Naive thymus-derived CD8-positive, alpha-beta T cell (primary cell): Measurements from ENCODE around the gene EFEMP1. TPM values are rescaled to one million over a fixed set of nuclear protein-coding genes. Genes with fewer than 3 reads are reported as not detected.

Source experiments
- ATAC-seq, 2 donors: fragments of 150-1000 bp; cut with Tn5 transposase in 1 of 2; sonication (Bioruptor Pico), chemical (Tn5 transposase) in 1 of 2; 1 replicate in 1 of 2; 2 replicates in 1 of 2; pipeline ENCODE4 v1.10.0; 2021; ENCODE audit warnings: mild to moderate bottlenecking in 2 of 2, moderate library complexity in 2 of 2
- POLR2A ChIA-PET: fragments of 350-600 bp; sonication (Branson Sonifier 250); formaldehyde crosslinking; loops from one replicate; lab custom pipeline; 2021; ENCODE audit warnings: antibody characterized with exemption; lab: Charles Lee
- DNase-seq, 10 donors: peaks; one replicate each; pipeline versions ENCODE4 v3.0.0 to v3.0.0-alpha.2; 2020 to 2022
- H3K27ac Mint-ChIP-seq, 10 donors: one replicate each; pipeline ENCODE4 v1.8.0; 2020 to 2022; ENCODE audit warnings: mild to moderate bottlenecking in 10 of 10, mixed read lengths in 10 of 10, moderate library complexity in 4 of 10, inconsistent platforms in 1 of 10
- H3K27me3 Mint-ChIP-seq, 5 donors: one replicate each; pipeline ENCODE4 v1.8.0; 2021 to 2022; ENCODE audit warnings: mixed read lengths in 5 of 5
- H3K36me3 Mint-ChIP-seq, 3 donors: one replicate each; pipeline ENCODE4 v1.8.0; 2020 to 2022; ENCODE audit warnings: mixed read lengths in 3 of 3, mild to moderate bottlenecking in 2 of 3, inconsistent platforms in 1 of 3
- H3K4me1 Mint-ChIP-seq, 4 donors: one replicate each; pipeline ENCODE4 v1.8.0; 2021 to 2022; ENCODE audit warnings: mixed read lengths in 4 of 4
- H3K4me3 Mint-ChIP-seq, 10 donors: one replicate each; pipeline ENCODE4 v1.8.0; 2020 to 2022; ENCODE audit warnings: mild to moderate bottlenecking in 10 of 10, mixed read lengths in 10 of 10, moderate library complexity in 6 of 10, inconsistent platforms in 1 of 10
- H3K9me3 Mint-ChIP-seq, 9 donors: one replicate each; pipeline ENCODE4 v1.8.0; 2020 to 2022; ENCODE audit warnings: mixed read lengths in 9 of 9, mild to moderate bottlenecking in 3 of 9, inconsistent platforms in 1 of 9, moderate library complexity in 1 of 9
- polyA plus RNA-seq, 3 donors: library from polyadenylated mRNA; unstranded; fragments of 300-500 nt; fragmentation: Illumina TruSeq; gene quantifications; one replicate each; pipeline ENCODE4 v1.2.3, GENCODE V29; 2021
- total RNA-seq, 8 experiments: library from RNA in 2 of 8; stranded (reverse) in 2 of 8; gene quantifications; one replicate each; pipeline ENCODE4 v1.2.3 and lab custom pipeline; 2021 to 2026

The EFEMP1 gene
- total and polyA plus RNA-seq, 5 experiments from 2014 or later: not detected

- Mint-ChIP-seq H3K9me3 (peaks cover 0 to 10% (median 0%) of the 10 kb centered on the region in 9 donors), H3K27ac (no peak overlapping the region), H3K4me1 (no peaks in the 10 kb centered on the region), H3K27me3 (peaks cover 2 to 24% (median 12%) of the 10 kb centered on the region in 5 donors), H3K4me3 (no peak overlapping the region), H3K36me3 (no peaks in the 10 kb centered on the region)
- DNase-seq (no peak), ATAC-seq (no peak)
- POLR2A ChIA-PET: no interaction called here
These were observed 97.3 kb downstream of the EFEMP1 start for GRCh38 chr2:55826246-55826645.

- no peak overlapping the region for H3K4me3 Mint-ChIP-seq
- H3K4me1 Mint-ChIP-seq: no peaks in the 10 kb centered on the region
- POLR2A ChIA-PET: no interaction called here
- ATAC-seq: no peak
- no peak overlapping the region for H3K27ac Mint-ChIP-seq
- DNase-seq: no peak
- H3K9me3 Mint-ChIP-seq: peaks cover 0 to 4% (median 0%) of the 10 kb centered on the region in 9 donors
- peaks cover 2 to 24% (median 12%) of the 10 kb centered on the region in 5 donors for H3K27me3 Mint-ChIP-seq
- H3K36me3 Mint-ChIP-seq: no peaks in the 10 kb centered on the region
These were observed 99.0 kb downstream of the EFEMP1 start for GRCh38 chr2:55824551-55825096.

Other genes with a start within 250 kb of the EFEMP1 start
- 10 to 100 TPM; 28.5 to 29.5 TPM for gene PNPT1, start 229.9 kb downstream of the EFEMP1 start, total RNA-seq
- gene PNPT1, start 229.9 kb downstream of the EFEMP1 start, polyA plus RNA-seq: 10 to 100 TPM; 21.3 to 26.2 (median 24.1) TPM